Neural progenitor cell (in vitro differentiated cells): ENCODE measurements around the gene BGLAP. TPM values are rescaled to one million over a fixed set of nuclear protein-coding genes. Genes with fewer than 3 reads are reported as not detected.

ENCODE experiments used
- DNase-seq: peaks from one replicate; pipeline ENCODE4 v3.0.0-alpha.2; 2016; ENCODE audit warnings: low spot score
- H2AFZ ChIP-seq: fragments of 200-600 bp; sonication (generic); replicated peaks from 2 replicates; pipeline ENCODE4 v1.6.1; 2016; ENCODE audit warnings: antibody characterized with exemption
- H3F3A ChIP-seq: fragments of 200-600 bp; sonication (generic); 2 replicates; pipeline ENCODE4 v1.6.1; 2016; ENCODE audit warnings: antibody characterized with exemption, low read depth
- H3K27ac ChIP-seq: fragments of 200-600 bp; sonication (generic); 2 replicates; pipeline ENCODE4 v1.5.1; 2016; ENCODE audit warnings: mild to moderate bottlenecking
- H3K27me3 ChIP-seq: fragments of 200-600 bp; sonication (generic); 2 replicates; pipeline ENCODE4 v1.6.1; 2016; ENCODE audit warnings: mild to moderate bottlenecking, moderate library complexity
- H3K36me3 ChIP-seq: fragments of 200-600 bp; sonication (generic); 2 replicates; pipeline ENCODE4 v1.5.1; 2016
- H3K4me1 ChIP-seq: fragments of 200-600 bp; sonication (generic); 2 replicates; pipeline ENCODE4 v1.6.1; 2016; ENCODE audit warnings: mixed run types
- H3K4me2 ChIP-seq: fragments of 200-600 bp; sonication (generic); 2 replicates; pipeline ENCODE4 v1.6.1; 2016
- H3K4me3 ChIP-seq: fragments of 200-600 bp; sonication (generic); 2 replicates; pipeline ENCODE4 v1.5.1; 2016
- H3K79me2 ChIP-seq: fragments of 200-600 bp; sonication (generic); 2 replicates; pipeline ENCODE4 v1.6.1; 2016; ENCODE audit warnings: low read depth
- H3K9ac ChIP-seq: fragments of 200-600 bp; sonication (generic); 2 replicates; pipeline ENCODE4 v1.6.1; 2016
- H3K9me3 ChIP-seq: fragments of 200-600 bp; sonication (generic); 2 replicates; pipeline ENCODE4 v1.5.1; 2016; ENCODE audit warnings: low read depth
- H4K20me1 ChIP-seq: fragments of 200-600 bp; sonication (generic); 2 replicates; pipeline ENCODE4 v1.6.1; 2016; ENCODE audit warnings: low read depth
- H3K27ac Mint-ChIP-seq: 3 replicates; pipeline ENCODE4 v1.8.0; 2021; ENCODE audit warnings: mixed read lengths
- H3K27me3 Mint-ChIP-seq: 2 replicates; pipeline ENCODE4 v1.8.0; 2022; ENCODE audit warnings: low read depth, mild to moderate bottlenecking, inconsistent platforms, moderate library complexity, mixed read lengths; ENCODE audit not compliant: insufficient read depth
- H3K36me3 Mint-ChIP-seq: 3 replicates; pipeline ENCODE4 v1.8.0; 2021; ENCODE audit warnings: mixed read lengths
- H3K4me1 Mint-ChIP-seq: 3 replicates; pipeline ENCODE4 v1.8.0; 2021; ENCODE audit warnings: mixed read lengths
- H3K4me3 Mint-ChIP-seq: 3 replicates; pipeline ENCODE4 v1.8.0; 2021; ENCODE audit warnings: mild to moderate bottlenecking, moderate library complexity, mixed read lengths
- H3K9me3 Mint-ChIP-seq: 3 replicates; pipeline ENCODE4 v1.8.0; 2020; ENCODE audit warnings: mixed read lengths
- EZH2 ChIP-seq: fragments of 200-600 bp; sonication (generic); IDR thresholded peaks from 2 replicates; pipeline ENCODE4 v1.6.1; 2017; ENCODE audit warnings: antibody characterized with exemption, mild to moderate bottlenecking, moderate library complexity
- EZH2phosphoT487 ChIP-seq: fragments of 200-600 bp; sonication (generic); IDR thresholded peaks from 2 replicates; pipeline ENCODE4 v1.6.1; 2017; ENCODE audit warnings: antibody characterized with exemption
- total RNA-seq: library from RNA; depleted of rRNA; stranded (reverse); fragments of >200 nt; gene quantifications from 2 replicates; pipeline ENCODE4 v1.2.3, GENCODE V29; 2015; ENCODE audit warnings: low replicate concordance
- TF ChIP-seq, protein P1 (sequence below): fragments of 200-600 bp; sonication (generic); IDR thresholded peaks from 2 replicates; pipeline ENCODE4 v1.5.1; 2017; ENCODE audit warnings: antibody characterized with exemption, mild to moderate bottlenecking

BGLAP gene
- total RNA-seq, 1 donor from 2014 or later = 0.22 TPM

- no peaks in the 10 kb centered on the region for H3K79me2 ChIP-seq
- H3K9me3 ChIP-seq = no peaks in the 10 kb centered on the region
- no peak overlapping the region for H3K9ac ChIP-seq
- H2AFZ ChIP-seq = no peak overlapping the region
- H3K27me3 Mint-ChIP-seq = no peaks in the 10 kb centered on the region
- no peaks in the 10 kb centered on the region for H3K4me1 ChIP-seq
- no peaks in the 10 kb centered on the region for H3K4me1 Mint-ChIP-seq
- peaks cover 4% of the 10 kb centered on the region for H4K20me1 ChIP-seq
- H3K4me2 ChIP-seq = no peak overlapping the region
- no peaks in the 10 kb centered on the region for H3F3A ChIP-seq
- H3K4me3 Mint-ChIP-seq = no peak overlapping the region
- H3K27ac Mint-ChIP-seq = no peak overlapping the region
- H3K36me3 Mint-ChIP-seq = peaks cover 33% of the 10 kb centered on the region
- H3K27ac ChIP-seq = no peak overlapping the region
- no peak for DNase-seq
- H3K9me3 Mint-ChIP-seq = no peaks in the 10 kb centered on the region
- H3K27me3 ChIP-seq = no peaks in the 10 kb centered on the region
- no peak overlapping the region for H3K4me3 ChIP-seq
- no peaks in the 10 kb centered on the region for H3K36me3 ChIP-seq
- TF ChIP-seq EZH2 (no peak), EZH2phosphoT487 (no peak)
- TF ChIP-seq, protein P1, sequence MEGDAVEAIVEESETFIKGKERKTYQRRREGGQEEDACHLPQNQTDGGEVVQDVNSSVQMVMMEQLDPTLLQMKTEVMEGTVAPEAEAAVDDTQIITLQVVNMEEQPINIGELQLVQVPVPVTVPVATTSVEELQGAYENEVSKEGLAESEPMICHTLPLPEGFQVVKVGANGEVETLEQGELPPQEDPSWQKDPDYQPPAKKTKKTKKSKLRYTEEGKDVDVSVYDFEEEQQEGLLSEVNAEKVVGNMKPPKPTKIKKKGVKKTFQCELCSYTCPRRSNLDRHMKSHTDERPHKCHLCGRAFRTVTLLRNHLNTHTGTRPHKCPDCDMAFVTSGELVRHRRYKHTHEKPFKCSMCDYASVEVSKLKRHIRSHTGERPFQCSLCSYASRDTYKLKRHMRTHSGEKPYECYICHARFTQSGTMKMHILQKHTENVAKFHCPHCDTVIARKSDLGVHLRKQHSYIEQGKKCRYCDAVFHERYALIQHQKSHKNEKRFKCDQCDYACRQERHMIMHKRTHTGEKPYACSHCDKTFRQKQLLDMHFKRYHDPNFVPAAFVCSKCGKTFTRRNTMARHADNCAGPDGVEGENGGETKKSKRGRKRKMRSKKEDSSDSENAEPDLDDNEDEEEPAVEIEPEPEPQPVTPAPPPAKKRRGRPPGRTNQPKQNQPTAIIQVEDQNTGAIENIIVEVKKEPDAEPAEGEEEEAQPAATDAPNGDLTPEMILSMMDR = no peak
Observed at GRCh38 chr1:156257711-156258110, 15.7 kb downstream of the BGLAP start.

GRCh38 chr1:156258859-156259258, 16.9 kb downstream of the BGLAP start:
- no peak overlapping the region for H3K9ac ChIP-seq
- no peak overlapping the region for H3K4me3 ChIP-seq
- H3K4me2 ChIP-seq = no peak overlapping the region
- H2AFZ ChIP-seq = no peak overlapping the region
- H3K27ac ChIP-seq = no peak overlapping the region
- H3F3A ChIP-seq = no peaks in the 10 kb centered on the region
- H3K9me3 Mint-ChIP-seq = no peaks in the 10 kb centered on the region
- H3K4me1 Mint-ChIP-seq = no peaks in the 10 kb centered on the region
- H3K27ac Mint-ChIP-seq = no peak overlapping the region
- H3K36me3 Mint-ChIP-seq = peaks cover 35% of the 10 kb centered on the region
- no peaks in the 10 kb centered on the region for H3K27me3 ChIP-seq
- no peak for TF ChIP-seq EZH2
- TF ChIP-seq EZH2phosphoT487 = no peak
- TF ChIP-seq, protein P1 = no peak
- H4K20me1 ChIP-seq = peaks cover 4% of the 10 kb centered on the region
- no peaks in the 10 kb centered on the region for H3K9me3 ChIP-seq
- DNase-seq = no peak
- no peaks in the 10 kb centered on the region for H3K27me3 Mint-ChIP-seq
- H3K79me2 ChIP-seq = no peaks in the 10 kb centered on the region
- no peaks in the 10 kb centered on the region for H3K4me1 ChIP-seq
- no peak overlapping the region for H3K4me3 Mint-ChIP-seq
- peaks cover 5% of the 10 kb centered on the region for H3K36me3 ChIP-seq

DNA sequence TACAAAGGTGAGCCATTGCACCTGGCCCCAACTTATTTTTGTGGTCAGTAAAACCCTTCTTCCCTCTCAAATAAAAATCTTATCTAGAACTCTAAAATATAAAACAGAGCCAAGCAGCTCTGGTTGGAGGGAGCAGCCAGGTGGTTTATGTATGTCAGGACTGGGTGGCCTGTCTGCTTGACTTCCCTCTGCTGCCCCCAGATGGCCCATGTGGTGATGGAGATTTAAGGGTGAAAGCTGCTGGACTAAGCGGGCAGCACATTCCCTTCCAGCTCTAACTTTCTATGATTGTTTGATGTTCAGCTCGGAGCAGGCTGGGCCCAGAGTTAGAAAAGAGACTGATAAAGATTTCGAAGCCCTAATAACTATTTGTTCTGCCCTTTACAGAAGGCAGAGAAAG, 17.8 kb downstream of the BGLAP start:
- H3K9me3 Mint-ChIP-seq = no peaks in the 10 kb centered on the region
- H3K27me3 Mint-ChIP-seq = no peaks in the 10 kb centered on the region
- Histone ChIP-seq H4K20me1 (no peaks in the 10 kb centered on the region), H3K27ac (no peak overlapping the region), H3K4me2 (no peak overlapping the region), H3K4me3 (no peak overlapping the region), H2AFZ (no peak overlapping the region), H3F3A (no peaks in the 10 kb centered on the region), H3K36me3 (peaks cover 5% of the 10 kb centered on the region), H3K4me1 (no peaks in the 10 kb centered on the region), H3K9ac (no peak overlapping the region), H3K79me2 (no peaks in the 10 kb centered on the region), H3K9me3 (no peaks in the 10 kb centered on the region), H3K27me3 (no peaks in the 10 kb centered on the region)
- DNase-seq = peak; percentile 19
- H3K36me3 Mint-ChIP-seq = peaks cover 36% of the 10 kb centered on the region
- H3K4me3 Mint-ChIP-seq = no peak overlapping the region
- H3K27ac Mint-ChIP-seq = peak overlapping the region; percentile 47
- TF ChIP-seq, protein P1 = no peak
- TF ChIP-seq EZH2phosphoT487 (no peak), EZH2 (no peak)
- H3K4me1 Mint-ChIP-seq = no peaks in the 10 kb centered on the region
